Measurements from ENCODE around the gene RBM8A.

The RBM8A gene

GRCh38 chr1:145927063-145927886 is at the start of gene RBM8A:
TSS of gene RBM8A (minus strand) at chr1:145927484. CDS start at chr1:145927426, 58 bp downstream.
- peak; percentile 78 for FAIRE-seq
- DNase-seq (ENCODE audit: insufficient read length, low spot score) = peak; percentile 88

- FAIRE-seq (no peak), DNase-seq (ENCODE audit: insufficient read length, low spot score) (no peak)
Observed at GRCh38 chr1:145977016-145977415, 49.7 kb upstream of the RBM8A start.

DNA sequence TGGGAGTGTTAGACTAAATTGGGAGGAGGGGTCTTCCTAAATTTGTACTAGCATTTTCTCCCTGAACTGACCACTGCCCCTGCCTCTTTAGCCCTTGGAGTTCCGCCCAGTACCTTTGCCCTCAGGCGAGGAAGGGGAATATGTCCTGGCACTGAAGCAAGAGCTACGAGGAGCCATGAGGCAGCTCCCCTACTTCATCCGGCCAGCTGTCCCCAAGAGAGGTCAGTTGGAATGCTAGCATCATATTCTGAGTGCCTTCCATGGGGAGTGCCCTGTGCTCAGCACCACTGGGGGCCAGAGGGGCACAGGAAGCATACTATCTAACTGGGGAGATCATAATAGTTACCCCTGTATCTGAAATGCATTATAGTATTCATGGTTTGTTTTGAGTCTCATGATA is 47.9 kb upstream of the RBM8A start:
- FAIRE-seq = no peak
- no peak for DNase-seq (ENCODE audit: insufficient read length, low spot score)

DNA sequence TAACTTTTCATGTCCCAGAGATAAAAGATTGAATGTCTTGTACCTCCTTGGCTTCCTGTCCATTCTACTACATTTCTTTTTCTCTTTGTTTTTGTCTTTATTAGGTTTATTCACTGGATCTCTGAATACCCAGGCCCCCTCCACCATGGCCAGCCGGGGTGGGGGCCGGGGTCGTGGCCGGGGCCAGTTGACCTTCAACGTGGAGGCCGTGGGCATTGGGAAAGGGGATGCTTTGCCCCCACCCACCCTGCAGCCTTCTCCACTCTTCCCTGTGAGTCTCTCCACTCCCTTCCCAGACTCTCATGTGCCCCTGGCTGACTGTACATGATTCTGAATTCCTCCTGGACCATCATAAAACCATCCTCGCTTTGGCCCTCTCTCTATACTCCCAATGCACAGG is 47.4 kb upstream of the RBM8A start:
- DNase-seq (ENCODE audit: insufficient read length, low spot score) (no peak), FAIRE-seq (no peak)

GRCh38 chr1:145972580-145972979 is 45.3 kb upstream of the RBM8A start:
- FAIRE-seq (no peak), DNase-seq (ENCODE audit: insufficient read length, low spot score) (no peak)

DNA sequence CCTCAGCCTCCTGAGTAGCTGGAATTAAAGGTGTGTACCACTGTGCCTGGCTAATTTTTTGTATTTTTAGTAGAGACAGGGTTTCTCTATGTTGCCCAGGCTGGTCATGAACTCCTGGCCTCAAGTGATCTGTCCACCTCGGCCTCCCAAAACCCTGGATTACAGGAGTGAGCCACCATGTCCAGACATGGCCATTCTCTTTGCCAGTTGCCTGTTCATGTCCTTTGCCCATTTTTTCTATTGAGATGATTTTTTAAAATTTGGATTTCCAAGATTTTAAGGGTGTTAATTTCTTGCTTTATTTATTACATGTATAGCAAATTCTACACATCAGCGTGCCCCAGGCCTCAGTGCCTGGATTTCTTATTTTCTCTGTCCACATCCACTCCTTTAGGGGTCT is 40.0 kb upstream of the RBM8A start:
- FAIRE-seq (no peak), DNase-seq (ENCODE audit: insufficient read length, low spot score) (no peak)

- FAIRE-seq (no peak), DNase-seq (ENCODE audit: insufficient read length, low spot score) (no peak)
Observed at GRCh38 chr1:145965119-145965744, 37.9 kb upstream of the RBM8A start.

DNA sequence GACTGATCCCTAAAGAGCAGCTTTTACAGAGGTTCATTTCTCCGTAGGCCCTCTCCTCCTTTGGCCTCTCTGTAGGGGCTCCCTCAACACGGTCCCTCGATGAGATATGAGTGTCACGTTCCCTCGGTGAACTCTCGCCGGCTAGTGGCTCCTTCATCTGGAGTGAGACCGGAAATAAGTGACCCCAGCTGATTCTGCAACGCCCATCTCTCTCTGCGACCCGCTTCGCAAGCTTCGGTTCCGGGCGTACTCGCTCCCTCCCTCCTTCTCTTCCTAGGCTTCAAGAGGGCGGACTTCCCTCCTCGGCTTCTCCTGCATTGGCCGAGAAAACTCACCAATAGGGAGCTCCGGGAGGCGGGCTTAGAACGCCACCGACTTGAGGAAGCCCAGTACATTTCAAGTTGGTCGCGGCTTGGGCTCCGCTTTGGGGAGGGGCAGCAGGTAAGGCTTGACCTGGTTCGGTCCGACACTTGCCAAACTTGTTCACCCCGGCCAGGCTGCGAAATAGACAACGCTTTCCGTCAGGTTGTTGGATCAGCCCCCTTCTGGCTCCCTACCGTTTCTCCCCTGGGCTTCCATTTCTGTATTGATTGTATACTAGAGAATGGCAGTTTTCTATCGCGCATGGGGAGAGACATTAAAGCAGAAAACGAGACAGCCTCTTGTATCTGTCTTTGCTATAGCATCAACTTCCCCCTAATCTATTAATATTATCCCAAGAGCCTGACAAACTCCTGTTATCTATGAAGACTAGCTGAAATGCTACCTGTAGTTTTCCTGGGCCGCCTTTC is 37.2 kb upstream of the RBM8A start, which contains the start of the genes ANKRD34A and POLR3GL:
ANKRD34A (minus strand) TSS at position 248 of the 791 bp plus-strand sequence. CDS start 2,816 bp downstream, outside the sequence.
POLR3GL (plus strand) TSS at position 363 of the 791 bp plus-strand sequence. CDS start 10,176 bp downstream, outside the sequence.
- no peak for FAIRE-seq

GRCh38 chr1:145963265-145964019 is 36.2 kb upstream of the RBM8A start:
- FAIRE-seq = no peak
- DNase-seq (ENCODE audit: insufficient read length, low spot score) = no peak

More for the DNA sequence above, 37.2 kb upstream of the RBM8A start, which contains the start of the genes ANKRD34A and POLR3GL:
- DNase-seq (ENCODE audit: insufficient read length, low spot score) = peak; percentile 84

- DNase-seq (ENCODE audit: insufficient read length, low spot score) = no peak
- no peak for FAIRE-seq
Observed at GRCh38 chr1:145962157-145963102, 35.1 kb upstream of the RBM8A start.

- FAIRE-seq (no peak), DNase-seq (ENCODE audit: insufficient read length, low spot score) (no peak)
Observed at GRCh38 chr1:145961425-145962156, 34.3 kb upstream of the RBM8A start.

DNA sequence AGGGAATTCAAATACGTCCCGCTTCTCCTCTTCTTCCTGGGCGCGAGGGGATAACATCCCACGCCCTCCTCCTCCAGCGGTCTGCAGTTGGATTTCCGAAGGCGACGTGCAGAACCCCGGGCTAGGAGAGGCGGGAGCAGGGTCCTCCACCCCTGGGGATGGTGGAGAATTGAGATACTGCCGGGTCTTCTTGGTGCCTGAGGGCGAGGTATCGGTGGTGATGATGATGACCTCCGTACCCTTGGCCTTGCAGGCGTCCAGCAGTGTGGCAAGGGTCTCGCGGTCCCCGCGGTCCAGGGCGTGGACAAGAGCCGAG is 33.8 kb upstream of the RBM8A start:
- DNase-seq (ENCODE audit: insufficient read length, low spot score) = no peak
- FAIRE-seq = no peak

GRCh38 chr1:145960468-145961108 is 33.3 kb upstream of the RBM8A start:
- no peak for FAIRE-seq
- peak; percentile 62 for DNase-seq (ENCODE audit: insufficient read length, low spot score)

DNA sequence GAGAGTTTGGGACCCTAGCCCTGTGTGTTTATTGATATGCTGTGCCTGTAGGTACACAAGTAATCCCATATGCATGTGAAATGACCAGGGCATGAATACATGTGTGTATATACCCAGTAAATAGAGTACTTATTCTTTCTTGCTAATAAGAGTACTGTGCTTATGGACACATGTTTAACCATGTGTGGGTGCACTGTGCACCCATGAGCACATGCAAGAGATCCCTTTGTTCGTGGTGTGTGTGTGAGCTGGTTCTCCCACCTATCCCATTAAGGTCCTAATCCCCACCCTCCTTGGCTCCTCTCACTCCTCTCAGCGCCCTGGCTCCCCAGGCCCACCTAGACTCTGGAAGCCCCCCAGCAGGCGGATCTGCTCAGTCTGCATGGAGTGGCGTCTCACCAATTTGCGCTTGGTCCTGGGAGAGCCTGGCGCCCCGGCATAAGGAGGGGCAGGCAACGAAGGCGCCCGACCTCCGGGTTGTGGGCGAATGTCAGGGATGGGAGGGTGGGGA is 32.7 kb upstream of the RBM8A start:
- DNase-seq (ENCODE audit: insufficient read length, low spot score) (no peak), FAIRE-seq (no peak)

DNA sequence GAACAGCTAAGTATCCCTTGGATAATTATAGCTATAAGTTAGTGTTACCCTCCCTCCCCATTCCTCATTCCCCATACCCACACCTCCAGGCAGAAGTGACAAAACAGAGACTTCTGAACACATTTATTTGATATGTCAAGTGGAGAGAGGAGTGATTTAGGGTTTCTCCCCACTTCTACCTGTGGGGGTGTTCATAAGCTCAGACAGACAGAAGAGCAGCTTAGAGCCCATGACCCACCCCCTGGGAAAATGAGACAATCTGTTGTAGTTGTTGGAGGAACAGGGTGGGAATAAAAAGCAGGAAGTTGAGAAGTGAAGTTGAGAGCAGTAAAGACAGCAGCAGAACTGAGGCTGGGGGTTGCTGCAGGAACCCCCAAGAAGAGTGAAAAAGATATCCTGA is 32.0 kb upstream of the RBM8A start:
- DNase-seq (ENCODE audit: insufficient read length, low spot score) (no peak), FAIRE-seq (no peak)

DNA sequence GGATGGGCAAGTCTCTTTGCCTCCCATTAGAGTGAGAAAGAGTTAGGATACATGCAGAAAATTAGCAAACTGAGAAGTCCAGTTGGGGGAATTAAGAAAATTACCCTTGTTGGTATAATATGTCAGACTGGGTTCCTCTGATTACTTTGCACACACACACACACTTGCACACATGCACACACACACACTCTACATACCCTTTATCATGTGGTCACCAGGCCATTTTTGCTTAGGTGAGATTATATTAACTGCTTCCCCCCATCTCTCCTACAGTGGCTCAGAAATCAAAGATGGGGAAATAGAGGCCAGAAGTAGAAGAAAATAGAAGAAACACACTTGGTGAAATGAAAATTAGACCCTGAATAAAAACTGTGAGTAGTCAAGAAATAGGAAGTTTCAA is 31.4 kb upstream of the RBM8A start:
- no peak for FAIRE-seq

DNA sequence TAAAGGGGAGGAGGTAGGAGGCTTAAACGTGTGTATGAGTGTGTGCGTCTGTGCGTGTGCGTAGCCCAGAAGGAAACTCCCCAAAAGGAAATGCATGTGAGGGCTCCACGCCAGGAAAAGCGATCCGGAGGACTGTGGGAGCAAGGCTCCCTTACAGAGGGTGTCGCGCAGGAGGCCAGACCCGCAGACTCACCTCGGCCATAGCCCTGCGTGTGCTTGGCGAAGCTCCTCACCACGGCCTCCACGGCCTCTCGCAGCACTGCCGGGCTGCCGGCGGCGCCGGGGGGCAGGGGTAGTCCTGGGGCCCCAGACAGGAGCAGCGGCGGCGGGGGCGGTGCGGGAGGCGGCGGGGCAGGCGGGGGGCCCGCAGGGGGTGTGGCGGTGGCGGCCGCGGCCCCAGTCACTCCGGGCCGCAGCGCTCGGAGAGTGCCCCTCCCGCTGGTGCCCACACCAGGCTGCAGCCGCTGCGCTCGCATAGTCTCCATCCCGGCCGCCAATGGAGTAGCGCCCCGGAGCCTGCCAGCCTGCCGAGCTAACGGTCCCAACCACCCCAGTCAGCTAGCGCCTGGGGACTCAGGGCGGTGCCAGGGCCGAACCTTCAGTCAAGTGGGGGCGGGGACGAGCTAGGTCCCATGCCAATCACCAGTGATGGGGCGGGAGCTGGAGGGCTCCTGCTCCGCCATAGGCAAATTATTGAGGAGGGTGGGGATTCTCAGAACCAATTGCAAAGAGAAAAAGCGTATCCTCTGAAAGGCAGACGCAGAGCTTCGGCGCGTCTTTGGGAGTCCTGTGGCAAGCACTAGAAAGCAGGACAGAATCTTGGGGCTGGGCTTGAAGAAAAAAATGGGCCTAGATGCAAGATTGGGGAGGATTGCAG is 30.4 kb upstream of the RBM8A start, which contains the start of gene LIX1L:
LIX1L (minus strand) TSS at position 575 of the 877 bp plus-strand sequence; CDS start at position 485, 90 bp downstream.
- FAIRE-seq = no peak
- peak; percentile 92 for DNase-seq (ENCODE audit: insufficient read length, low spot score)

More for the DNA sequence above, 31.4 kb upstream of the RBM8A start:
- no peak for DNase-seq (ENCODE audit: insufficient read length, low spot score)
